ENCODE data around the gene PTGDS.

PTGDS gene

GRCh38 chr9:136994180-136994887 lies 17.0 kb downstream of the PTGDS start:
- no peak for ATAC-seq
- TF ChIP-seq ZFP3 (CRISPR knock-in tag; IDR thresholded peaks at IDR 0.05): no peak
- TF ChIP-seq GLIS3 (CRISPR knock-in tag; IDR thresholded peaks at IDR 0.05): no peak

- no peak for TF ChIP-seq ARNTL (CRISPR knock-in tag; IDR thresholded peaks at IDR 0.05; ENCODE audit: borderline replicate concordance, low read depth)
- no peak for TF ChIP-seq BACH2 (CRISPR knock-in tag; IDR thresholded peaks at IDR 0.05; ENCODE audit: borderline replicate concordance)
- TF ChIP-seq CREB5 (CRISPR knock-in tag; IDR thresholded peaks at IDR 0.05; ENCODE audit: low read depth): no peak
- no peak for TF ChIP-seq POU6F1 (CRISPR knock-in tag; IDR thresholded peaks at IDR 0.05; ENCODE audit: borderline replicate concordance, low read depth)
- TF ChIP-seq RARB (CRISPR knock-in tag; IDR thresholded peaks at IDR 0.05): no peak
- TF ChIP-seq ESRRG (CRISPR knock-in tag; IDR thresholded peaks at IDR 0.05): no peak
- TF ChIP-seq ZC3H10 (CRISPR knock-in tag; IDR thresholded peaks at IDR 0.05): no peak
- no peak for TF ChIP-seq TCF4 (CRISPR knock-in tag; IDR thresholded peaks at IDR 0.05; ENCODE audit: borderline replicate concordance)
- no peak for TF ChIP-seq OSR1 (CRISPR knock-in tag; IDR thresholded peaks at IDR 0.05)
- TF ChIP-seq PPARA (CRISPR knock-in tag; IDR thresholded peaks at IDR 0.05; ENCODE audit: borderline replicate concordance): no peak
- no peak for ATAC-seq
These were observed 17.6 kb downstream of the PTGDS start for GRCh38 chr9:136994888-136995230.

GRCh38 chr9:136995362-136995761 lies 18.1 kb downstream of the PTGDS start:
- no peak for ATAC-seq

More at GRCh38 chr9:136995362-136995761, 18.1 kb downstream of the PTGDS start:
- TF ChIP-seq TSHZ2 (CRISPR knock-in tag; IDR thresholded peaks at IDR 0.05): no peak
- TF ChIP-seq ZNF70 (CRISPR knock-in tag; IDR thresholded peaks at IDR 0.05): no peak
- no peak for TF ChIP-seq PPARA (CRISPR knock-in tag; IDR thresholded peaks at IDR 0.05; ENCODE audit: borderline replicate concordance)
- TF ChIP-seq OSR1 (CRISPR knock-in tag; IDR thresholded peaks at IDR 0.05): no peak
- no peak for TF ChIP-seq ZNF8 (CRISPR knock-in tag; IDR thresholded peaks at IDR 0.05)
- no peak for TF ChIP-seq PATZ1 (CRISPR knock-in tag; IDR thresholded peaks at IDR 0.05; ENCODE audit: borderline replicate concordance)
- TF ChIP-seq TCF4 (CRISPR knock-in tag; IDR thresholded peaks at IDR 0.05; ENCODE audit: borderline replicate concordance): no peak
- TF ChIP-seq RARB (CRISPR knock-in tag; IDR thresholded peaks at IDR 0.05): no peak

All from SK-N-SH treated with all-trans-retinoic acid at 6 μM for 48 hours (cell line).